NCI-H524 (cell line): ENCODE results near the gene CHST13.
A peak's percentile ranks its signal among the peaks of the same experiment; 100 is the strongest.

Experiments used
- DNase-seq, 2 experiments: peaks; one replicate each; lab custom pipeline; 2025; lab: John Stamatoyannopoulos, UW

The CHST13 gene

DNA sequence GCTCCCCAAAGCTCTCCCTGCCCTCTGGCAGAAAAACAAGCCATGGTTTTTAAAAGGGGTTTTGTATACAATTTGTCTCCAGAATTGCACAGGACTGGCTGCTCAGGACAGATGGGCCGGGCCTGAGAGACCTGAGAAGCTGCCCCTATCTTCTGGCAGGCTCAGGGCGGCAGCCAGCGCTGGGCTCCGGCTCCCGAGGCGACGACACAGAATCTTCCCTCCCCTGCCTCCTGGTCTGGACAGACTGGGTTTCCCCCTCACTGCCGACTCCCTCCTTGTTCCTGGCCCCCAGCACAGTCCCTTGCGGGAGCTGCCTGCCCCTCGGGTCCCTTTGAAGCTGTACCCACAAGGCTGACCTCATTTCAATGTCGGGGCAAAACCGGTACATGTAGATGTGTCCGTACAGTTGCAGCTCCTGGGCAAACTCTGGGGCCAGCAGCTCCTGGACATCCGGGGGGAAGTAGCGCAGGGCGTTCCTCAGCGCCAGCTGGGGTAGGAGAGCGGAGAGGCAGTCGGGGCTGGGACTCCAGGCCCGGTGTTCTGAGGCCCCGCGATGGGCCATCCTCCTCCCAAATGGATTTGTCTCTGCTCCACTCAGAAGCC, 13.5 kb upstream of the CHST13 start:
- no peak for DNase-seq

DNA sequence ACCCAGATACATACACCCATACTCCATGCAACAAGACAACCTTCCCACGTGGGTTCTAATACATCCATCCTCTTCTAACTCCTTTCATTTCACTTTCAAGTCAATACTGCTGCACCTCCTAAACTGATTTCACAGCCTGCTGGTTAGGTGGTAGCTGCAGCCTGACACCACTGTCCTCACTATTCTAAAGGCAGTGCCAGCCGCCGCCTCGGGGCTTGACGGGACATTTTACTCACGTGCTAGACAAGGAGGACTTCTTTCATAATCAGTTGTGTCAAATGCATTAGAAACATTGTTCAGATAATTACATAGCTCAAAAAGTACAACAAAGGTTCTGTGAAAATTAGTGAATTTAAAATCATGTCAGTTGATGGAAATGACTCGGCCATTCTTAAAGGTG, 12.7 kb upstream of the CHST13 start:
- DNase-seq = no peak

DNA sequence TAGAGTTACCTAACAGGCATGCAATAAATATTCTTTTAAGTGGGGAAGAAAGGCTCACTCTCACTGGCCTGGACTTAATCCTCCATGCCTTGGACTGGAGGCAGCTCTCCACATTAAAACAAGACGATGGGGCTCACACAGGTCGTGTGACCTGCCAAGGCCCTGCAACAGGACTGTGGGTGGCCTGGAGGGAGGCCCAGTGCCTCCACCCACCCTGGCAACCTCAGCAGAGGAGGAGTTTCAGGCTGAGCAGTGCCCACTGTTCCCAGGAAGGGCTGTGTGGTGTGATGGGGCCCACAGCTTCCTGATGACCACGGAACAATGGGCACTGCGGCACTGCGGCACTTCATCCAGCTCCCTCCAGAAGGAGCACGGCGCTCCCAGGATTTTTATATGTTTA, 11.9 kb upstream of the CHST13 start:
- DNase-seq = no peak

DNA sequence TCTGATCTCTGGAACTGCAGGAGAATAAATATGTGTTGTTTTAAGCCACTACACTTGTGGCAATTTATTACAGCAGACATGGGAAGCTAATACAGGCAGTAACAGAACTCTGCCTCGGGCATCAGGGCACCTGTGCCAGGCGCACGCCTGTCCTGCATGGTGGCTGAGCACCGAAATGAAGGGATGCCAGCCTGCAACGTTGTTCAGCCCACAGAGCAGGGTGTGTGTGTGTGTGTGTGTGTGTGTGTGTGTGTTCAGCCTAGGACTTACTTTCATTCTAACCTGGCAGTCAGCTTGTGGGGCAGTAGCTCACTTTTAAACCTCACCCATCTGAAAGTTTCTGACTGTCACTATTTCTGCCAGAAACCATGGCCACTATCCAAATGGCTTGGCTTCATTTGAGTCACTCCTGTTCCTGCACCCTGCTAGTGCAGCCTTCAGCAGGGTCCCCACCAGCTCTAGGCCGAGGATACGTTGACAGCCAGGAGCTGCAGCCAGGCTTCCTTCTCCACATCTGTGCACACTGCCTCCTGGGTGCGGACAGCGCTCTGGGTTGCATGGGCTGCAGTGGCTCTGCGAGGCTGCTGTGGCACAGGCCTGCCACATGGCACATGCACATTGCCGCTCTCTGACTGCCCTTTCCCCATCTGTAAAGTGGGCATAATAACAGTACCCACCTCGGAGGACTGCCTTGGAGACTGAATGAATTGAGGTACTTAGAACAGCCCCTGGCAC, 10.9 kb upstream of the CHST13 start:
- no peak for DNase-seq

DNA sequence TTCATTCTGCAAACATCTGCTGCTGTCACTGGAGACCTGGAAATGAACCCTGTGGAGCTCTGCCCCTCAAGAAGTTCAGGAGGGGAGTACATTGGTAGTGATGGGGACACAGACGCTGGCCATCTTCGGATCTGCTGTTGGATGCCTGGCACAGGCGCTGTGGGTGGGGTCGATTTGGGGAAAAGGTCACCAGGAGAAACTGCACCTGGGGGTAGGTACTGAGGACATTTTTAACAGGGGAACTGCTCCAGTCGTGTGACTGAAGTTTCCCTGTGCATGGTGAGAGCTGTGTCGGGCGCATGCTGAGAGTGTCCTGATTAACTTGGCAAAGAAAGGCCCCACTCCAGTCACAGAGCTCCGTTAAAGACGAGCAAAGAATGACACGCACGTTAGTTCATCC, 9.8 kb upstream of the CHST13 start:
- DNase-seq = no peak

DNA sequence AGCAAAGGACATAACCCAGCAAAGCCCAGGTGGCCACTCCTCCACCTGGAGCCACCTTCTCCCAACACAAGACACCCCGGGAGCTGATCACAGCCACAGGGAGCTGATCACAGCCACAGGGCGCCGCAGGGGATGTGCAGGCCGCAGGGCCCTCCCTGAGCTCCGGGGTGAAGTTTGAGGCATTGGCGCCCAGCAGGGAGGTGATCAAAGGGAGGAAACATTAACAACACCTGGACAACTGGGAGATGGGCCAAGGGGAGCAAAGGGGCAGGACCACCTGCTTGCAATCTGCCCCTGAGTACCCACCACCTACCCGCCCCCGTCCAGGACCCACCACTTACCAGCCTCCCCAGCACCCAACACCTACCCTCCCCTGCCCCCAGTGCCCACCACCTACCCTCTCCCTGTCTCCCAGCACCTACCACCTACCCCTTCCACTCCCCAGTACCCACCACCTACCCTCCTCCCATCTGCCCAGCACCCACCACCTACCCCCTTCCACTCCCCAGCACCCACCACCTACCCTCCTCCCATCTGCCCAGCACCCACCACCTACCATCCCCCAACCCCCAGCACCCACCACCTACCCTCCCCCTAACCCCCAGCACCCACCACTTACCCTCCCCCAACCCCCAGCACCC, 8.8 kb upstream of the CHST13 start:
- DNase-seq = no peak

DNA sequence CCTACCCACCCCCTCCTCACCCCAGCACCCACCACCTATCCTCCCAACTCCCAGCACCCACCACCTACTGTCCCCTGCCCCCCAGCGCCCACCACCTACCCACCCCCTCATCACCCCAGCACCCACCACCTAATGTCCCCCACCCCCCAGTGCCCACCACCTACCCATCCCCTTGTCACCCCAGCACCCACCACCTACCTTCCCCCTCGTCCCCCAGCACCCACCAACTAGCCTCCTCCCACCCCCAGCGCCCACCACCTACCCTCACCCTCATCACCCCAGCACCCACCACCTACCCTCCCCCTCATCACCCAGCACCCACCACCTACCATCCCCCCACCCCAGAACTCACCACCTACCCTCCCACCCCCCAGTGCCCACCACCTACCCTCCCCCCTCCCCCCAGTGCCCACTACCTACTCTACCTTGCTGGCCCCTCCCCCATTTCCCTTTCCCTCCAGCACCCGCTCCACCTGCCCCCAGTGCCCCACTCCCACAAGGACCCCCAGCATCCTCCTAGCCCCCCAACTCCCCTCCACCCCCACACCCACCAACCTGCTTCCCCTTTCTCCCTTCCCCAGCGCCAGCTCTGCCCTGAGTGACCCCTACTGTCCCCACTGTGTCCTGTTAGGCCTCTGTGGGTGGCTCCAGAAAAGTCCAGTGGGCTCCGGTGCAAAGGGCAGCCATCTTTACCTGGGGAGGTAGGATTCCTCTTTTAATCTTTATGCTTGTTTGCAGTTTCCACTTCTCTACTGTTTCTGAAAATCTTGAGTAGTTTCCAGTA, 7.6 kb upstream of the CHST13 start:
- DNase-seq = no peak

DNA sequence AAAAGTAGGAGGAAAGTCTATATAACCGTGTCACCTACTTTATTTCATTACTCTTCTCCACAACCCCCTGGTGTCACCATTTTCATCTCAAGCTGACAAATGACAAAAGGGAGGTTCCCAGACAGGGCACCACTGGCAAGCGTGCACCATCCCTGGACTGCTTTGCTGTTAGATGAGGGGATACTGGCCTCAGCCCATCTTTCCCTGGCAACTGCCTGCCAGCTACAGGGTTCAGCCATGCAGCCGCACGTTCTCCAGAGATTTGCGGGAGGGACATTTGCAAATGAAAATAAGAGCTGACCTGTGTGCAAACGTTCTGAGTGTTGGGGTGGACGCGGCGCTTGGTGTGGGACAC, 7.0 kb upstream of the CHST13 start:
- no peak for DNase-seq

DNA sequence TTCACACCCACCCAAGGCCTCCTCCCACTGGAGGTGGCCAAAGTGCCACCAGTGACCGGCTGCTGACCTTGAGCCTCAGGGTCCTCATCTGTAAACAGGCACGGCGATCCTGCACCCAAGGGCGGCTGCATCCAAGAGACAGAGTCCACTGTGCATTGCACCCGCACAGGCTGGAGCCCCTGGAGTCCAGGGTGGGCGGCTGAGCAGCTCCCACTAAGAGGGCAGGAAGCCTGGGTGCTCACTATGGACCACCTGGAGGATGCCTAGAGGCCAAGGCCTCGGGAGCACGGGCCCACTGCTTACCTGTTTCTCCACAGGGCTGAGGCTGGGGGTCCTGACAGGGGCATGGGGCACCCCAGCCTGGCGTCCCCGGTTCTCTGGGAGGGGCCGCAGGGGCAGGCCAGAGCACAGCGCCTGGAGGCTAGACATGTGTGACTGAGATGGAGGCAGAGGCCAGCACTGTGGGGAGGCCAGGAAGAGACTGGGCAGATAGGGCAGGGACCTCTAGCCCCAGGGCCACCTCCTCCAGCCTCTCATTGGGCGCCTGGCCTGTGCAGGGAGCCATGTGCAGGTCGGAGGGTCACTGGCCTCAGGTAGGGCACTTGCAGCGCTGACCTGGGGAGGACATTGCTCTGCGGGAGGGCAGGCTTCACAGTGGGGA, 6.5 kb upstream of the CHST13 start, which contains the start of gene UROC1:
Gene UROC1 (minus strand): TSS at position 483 of the 661 bp plus-strand sequence. CDS start 54 bp downstream, at position 429.
- DNase-seq = no peak

DNA sequence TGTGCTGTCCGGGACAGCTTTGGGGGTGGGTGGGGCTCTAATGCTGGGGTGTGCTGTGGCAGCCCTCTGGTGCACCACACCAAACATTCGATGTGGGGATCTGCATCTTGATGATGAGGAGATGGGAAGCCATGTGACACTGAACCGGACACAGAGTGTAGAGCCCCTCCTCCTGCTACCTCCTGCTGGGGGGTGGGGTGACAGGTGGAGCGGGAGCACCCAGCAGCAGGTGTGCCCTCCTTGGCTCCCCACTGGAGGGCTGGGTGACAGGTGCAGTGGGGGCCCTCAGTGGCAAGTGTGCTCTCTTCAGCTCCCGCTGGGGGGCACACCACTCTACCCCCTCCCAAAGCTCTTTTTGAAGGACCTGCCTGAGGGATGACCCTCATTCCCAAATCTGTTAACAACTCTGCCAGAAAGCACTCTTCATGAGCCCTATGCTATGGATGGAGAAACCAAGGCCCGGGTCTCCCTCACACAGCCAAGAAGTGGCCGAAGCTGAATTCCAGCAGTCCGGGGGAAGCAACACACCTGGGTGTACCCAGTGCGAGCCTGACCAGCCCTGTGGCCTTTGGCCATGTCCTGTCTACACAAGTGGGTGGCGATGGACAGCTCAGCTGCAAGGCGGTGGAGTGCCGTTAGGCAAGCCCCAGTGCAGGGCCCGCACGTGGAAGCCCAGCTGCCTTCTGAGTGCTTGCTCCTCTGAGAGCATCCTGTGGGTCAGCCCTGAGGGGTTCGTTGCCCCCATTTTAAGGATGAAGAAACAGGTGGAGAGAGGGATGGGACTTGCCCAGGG, 5.8 kb upstream of the CHST13 start:
- no peak for DNase-seq

DNA sequence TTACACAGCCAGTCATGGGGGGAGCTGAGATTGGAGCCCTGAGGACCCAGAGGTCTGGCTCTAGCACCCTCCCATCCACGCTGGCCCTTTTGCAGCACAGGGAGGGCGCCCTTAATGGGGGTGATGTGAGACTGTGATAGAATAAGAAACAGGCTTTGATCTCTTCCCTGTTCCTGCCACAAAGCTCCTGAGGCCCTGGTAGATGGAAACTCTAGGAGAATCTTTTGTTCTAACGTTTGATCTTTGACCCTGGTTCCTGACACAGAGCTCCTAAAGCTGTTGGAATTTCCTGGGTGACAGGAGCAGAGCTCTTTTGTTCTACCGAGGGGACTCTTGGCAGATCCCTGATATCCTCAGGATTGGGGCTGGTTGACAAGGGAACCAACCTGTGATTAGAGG, 5.2 kb upstream of the CHST13 start:
- DNase-seq = no peak

DNA sequence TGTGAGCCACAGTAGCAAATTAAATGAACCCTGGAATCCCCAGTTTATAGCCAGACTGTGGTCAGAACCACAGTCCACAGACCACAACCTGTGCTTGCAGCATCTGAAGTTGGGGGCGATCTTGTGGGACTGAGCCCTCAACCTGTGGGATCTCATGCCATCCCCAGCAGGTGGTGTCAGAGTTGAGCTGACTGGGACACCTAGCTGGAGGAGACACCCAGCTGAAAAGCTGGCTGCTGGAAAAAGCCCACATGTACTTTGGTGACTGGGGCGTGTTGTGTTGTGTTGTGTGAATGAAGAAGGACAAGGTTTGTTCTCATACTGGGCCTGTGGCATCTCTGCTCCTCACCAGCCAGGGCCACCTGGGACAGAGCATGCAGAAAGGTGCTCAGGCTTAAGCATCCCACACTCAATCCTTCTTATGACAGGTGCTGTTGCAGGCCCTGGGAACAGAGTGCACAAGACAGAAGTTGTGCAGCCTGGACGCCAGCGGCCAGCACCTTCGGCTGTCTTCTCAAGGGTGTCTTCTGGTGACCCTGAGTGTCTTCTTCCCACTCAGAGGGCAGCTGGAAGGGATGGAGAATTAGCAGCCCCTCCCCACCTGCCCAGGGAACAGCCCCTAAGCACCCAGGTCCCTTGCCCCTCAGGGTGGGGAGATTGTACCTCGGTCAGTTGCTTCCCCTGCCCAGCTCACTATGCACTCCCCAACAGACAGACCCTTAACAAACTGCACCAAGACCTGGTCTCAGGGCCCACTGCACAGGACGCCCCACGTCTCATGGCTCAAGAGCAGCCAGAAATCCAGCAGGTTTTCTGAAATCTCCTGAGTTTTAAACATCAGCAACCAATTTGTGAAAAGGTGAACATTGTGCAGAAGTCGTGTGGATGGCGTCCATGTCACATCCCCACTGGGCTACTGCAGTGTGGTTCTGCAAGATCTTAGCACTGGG, 4.2 kb upstream of the CHST13 start:
- DNase-seq = no peak

DNA sequence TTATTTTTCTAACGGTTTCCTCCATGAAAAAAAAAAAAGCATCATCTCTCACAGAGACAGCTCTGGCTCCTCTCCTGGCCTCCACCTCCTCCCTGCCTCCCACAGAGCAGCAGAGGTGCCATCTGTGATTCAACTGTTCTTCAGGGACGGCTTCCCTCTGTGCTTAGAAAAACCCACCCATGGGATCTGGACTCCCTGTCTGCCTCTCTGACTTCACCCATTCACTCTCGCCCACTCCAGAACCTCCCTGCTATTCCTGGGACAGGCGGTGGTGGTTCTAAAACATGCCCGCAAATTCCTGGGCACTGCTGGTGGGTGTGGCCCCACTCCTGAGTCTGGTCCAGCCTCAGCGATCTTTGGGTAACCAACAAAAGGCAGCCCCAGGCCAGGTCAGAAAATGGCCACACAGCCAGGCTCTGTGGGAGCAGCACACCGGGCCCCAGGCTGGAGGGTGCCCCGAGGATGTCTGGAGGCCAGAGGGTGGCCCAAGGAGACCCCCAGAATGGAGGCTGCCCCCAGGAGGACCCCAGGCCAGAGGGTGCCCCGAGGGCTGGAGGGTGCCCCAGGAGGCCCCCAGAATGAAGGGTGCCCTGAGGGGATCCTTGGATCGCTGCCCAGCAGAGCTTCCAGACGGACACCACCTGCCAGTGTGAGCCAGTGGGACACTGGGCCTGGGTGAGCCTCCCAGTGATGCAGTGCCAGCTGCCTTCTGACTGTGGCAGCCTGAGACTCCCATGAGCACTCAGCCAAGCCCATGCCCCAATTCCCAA, 2.6 kb upstream of the CHST13 start:
- DNase-seq = peak in 1 of 2 experiments; percentile 26

DNA sequence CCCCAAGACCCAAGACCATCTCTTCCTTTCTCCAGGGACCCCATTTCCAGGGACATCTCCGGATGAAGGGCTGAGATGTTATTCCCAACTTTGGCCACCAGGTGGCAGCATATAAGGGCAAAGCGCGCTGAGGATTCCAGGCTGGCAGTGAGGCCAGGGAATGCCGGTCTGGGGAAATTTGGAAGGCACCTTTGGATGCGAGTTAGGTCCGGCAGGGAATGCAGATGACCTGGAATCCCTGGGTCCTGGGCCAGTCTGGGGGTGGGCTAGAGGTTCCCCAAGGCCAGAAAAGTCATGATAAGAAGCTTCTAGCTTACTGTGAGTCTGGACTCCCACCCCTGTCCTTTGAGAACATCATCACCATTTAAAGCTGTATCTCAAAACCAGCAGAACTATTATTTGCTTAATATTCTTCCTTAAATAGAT, 1.6 kb upstream of the CHST13 start:
- DNase-seq = peak; percentile 53 to 78

DNA sequence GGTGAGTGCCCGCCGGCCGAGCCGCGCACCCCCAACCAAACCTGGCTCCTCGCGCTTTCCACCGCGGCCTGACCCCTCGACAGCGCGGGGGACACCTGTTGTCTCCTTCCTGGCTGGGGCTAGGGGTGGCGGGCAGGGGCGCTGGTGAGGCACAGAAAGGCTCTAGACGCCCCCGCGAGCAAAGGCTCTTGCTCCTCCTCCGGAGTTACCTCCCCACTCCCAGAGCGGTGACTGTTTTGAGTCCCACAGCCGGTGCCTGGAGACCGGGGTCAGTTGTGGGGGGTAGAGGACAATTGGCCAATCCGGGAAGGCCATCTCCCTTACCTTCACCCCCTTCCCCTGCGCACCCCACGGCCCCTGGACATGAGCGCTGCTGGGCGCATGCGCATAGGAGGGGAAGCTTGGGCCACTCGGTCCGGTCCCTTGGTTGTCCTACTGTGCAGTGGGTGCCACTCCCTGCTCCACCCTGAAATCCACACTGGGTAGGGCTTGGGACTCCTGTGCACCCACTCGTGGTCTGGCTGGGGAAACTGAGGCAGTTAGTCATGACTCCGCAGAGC, 554 bp downstream of the CHST13 start:
- peak; percentile 37 to 65 for DNase-seq

DNA sequence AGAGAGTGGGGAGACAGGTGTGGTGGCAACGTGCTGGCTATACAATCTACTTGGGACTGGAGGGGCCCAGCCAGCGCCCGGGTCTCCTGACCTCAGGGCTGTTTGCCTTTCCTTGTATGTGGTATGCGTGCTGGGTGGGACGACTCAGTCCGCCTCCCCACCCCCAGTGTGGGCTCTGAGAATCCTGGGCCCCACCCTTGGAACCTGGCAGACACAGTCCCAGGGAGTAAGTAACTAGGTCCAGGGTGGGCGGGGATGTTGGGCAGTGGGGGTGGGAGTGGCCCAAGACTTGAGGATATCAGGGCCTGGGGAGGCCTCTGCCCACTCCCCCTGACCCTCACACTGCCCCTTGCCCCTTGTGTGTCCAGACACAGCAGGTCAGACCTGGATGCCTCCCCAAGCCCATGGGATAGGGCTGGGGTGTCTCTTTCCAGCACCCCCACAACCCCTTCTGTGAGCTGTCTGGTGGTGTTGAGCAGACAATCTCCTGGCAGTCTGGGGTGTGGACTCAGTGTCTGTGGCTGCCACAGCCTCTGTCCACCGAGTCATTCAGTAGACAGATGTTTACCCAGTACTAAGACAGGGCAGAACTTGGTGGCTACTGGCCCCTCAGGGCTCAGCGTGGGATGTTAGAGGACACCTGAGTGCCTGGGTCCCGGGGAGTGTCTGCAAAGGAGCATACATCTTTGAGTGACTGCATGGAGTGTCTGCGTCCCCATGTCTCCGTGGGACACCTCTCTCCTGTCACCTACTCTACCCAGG, 1.3 kb downstream of the CHST13 start:
- no peak for DNase-seq

DNA sequence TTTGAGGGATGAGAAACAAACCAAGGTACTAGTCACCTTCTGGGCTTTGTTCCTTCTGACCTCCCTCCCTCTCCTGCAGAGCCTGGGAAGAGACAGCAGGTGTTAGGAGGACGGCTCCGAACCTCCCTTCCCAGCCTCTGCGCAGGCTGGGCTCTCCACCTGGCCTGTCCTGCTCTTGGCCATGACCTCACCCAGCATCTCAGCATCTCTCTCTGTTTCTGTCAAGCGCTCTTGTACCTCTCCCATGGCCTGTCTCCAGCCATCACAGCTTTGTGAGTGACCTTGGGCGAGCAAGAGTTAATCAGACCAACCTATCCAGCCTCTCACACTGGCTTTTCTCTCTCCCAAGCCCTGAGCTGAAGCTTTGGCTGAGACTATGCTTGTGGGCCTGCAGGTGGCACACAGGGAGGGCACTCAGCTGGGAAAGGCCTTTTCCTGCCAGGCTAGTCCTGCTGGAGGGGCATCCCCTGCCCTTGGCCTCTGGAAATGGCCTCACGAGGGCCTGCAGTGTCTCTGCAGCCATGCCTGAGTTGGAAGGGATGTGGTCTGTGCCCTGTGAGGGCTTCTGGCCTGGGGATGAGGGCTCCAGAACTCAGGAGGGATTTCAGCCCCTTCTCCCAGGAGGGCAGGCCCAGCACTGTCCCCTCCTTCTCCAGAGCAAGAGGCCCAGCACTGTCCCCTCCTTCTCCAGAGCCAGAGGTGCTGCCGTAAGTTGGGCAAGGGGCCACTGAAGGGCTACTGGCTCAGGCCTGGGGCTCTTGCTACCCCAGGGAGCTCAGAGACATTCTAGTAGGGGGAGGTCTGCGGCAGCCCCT, 2.1 kb downstream of the CHST13 start:
- DNase-seq = no peak
